ENCODE results near the gene FRMD4A. TPM values are rescaled to one million over a fixed set of nuclear protein-coding genes. Genes with fewer than 3 reads are reported as not detected.

The FRMD4A gene
- total RNA-seq, 1 experiment from 2014 or later: not detected

- DNase-seq (ENCODE audit: low spot score): no peak
Measured at GRCh38 chr10:13758312-13758711, 572.4 kb downstream of the FRMD4A start.

GRCh38 chr10:13754277-13754676 lies 576.4 kb downstream of the FRMD4A start:
- DNase-seq (ENCODE audit: low spot score): no peak

DNA sequence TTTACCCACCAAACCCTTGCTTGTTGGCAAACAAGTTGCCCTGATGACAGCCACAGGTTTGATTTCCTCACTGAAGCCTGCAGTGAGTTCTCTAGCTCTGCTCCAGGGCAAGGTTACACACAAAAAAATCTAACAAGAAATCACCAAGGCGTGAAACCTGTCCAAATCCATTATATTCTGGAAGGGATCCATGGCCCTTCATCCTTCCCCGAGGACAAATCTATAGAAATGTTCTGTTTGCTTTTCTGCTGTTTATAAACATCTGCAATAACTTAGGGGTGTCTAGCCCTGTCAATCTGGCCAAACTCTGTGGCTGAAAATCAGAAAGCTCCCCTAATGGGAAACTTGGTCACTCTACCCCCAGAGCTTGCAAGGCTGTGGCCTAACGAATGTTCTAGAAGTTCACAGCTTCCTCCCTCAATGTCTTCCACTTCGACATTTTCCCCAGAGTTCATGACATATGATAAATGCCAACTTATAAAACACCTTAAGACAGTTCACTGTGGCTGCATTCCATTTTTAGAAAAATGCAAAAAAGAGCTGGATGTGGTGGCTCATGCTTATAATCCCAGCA lies 579.4 kb downstream of the FRMD4A start:
- DNase-seq (ENCODE audit: low spot score): no peak

- no peak for DNase-seq (ENCODE audit: low spot score)
Measured at GRCh38 chr10:13750299-13751190, 580.2 kb downstream of the FRMD4A start.

DNA sequence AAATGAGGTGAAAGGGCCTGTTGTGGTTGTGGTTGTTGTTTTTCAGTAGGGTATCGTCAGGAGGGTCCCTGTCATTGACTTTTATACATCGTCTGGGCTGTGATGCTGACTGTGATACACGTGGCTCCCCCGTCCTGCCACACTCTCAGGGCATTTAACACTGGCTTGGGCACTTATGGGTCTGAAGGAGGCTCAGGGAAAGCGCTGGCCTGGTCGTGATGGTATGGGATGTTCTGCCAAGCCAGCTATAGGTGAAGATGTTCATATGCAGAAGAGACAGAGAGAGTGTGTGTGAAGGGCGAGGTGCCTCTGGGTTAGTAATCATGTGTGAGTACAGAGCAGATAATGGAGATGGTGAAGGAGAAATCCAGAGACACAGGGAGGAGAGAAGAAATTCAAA lies 585.5 kb downstream of the FRMD4A start:
- DNase-seq (ENCODE audit: low spot score): no peak

DNA sequence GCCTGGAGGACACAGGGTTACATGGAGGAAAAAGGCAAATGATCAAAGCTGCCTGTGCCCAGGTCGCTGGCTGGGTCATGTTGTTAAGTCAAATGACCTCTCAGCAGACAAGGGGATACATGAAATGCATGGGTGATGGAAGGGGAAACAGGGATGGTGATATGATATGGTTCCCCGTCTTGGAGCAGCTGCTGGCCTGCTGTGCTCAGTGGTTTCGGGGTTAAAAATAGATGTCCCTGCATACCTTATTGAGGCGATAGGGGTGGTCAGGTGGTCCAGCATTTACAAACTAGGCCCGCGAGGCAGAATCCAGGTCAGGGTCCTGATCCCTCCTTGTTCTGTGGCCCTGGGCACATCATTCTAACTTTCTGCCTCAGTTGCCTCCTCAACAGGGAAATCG lies 586.8 kb downstream of the FRMD4A start:
- no peak for DNase-seq (ENCODE audit: low spot score)

DNA sequence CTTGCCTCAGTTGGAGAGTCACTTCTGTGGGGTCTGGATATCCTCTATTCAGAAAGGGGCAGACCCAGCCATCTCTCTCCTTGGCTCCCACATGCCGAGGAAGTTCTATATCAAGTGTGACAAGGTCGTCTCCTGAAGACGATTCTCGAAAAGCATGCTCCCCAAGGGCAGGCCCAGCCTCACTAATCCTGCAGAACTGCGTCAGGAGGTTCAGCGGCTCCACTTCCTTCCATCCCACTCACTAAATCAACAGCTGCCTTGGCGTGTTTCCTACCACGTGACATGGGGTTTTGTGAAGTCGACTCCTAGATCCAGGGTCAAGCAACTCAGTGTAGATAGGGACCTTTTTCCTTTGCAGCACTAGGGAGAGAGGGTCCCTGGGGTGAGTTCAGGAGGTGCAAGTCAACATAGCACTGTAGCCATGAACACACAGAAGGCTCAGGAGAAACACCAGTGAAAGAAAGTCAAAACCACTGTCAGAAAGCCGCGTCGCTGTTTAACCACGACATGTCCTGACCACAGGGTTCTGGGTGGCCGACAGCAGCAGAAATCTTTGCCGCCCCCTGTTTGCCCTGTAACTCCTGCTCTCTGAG lies 587.5 kb downstream of the FRMD4A start:
- no peak for DNase-seq (ENCODE audit: low spot score)

DNA sequence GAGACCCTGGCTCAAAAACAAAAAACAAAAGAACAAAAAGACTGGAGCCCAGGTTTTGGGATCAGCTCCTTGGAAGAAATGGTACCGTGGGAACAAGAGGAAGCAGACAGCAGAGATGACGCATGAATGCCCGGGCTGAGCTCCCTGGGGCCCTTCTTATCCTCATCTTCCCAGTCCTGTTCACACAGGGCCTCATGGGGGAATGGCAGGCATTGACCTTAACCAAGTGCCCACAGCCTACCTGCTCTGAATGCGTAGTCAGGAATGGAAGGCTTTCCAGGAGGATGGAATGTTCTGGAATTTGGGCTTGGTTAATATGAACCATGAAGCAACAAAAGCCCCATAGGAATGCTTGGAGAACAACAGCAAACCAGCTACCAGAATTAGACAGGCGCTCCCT lies 589.3 kb downstream of the FRMD4A start:
- no peak for DNase-seq (ENCODE audit: low spot score)

- no peak for DNase-seq (ENCODE audit: low spot score)
Measured at GRCh38 chr10:13740461-13740860, 590.3 kb downstream of the FRMD4A start.

DNA sequence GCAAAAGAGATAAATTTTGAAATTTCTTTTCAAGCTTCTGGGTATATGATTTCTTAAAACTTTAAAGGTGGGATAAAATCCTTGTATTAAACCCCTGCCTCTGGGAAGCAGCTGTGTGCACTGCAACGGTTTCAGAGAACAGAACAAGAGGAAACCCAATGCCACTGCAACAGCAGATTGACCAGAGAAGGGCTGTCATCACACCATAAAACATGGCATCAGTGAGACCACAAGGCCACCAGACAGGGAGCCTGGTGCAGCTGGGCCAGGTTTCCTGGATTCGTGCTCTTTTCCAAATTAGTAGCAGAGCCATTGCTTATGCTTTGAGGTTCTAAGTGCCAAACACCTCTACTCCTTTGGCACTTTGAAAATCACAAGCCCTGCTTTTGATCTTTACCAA lies 591.5 kb downstream of the FRMD4A start:
- no peak for DNase-seq (ENCODE audit: low spot score)

DNA sequence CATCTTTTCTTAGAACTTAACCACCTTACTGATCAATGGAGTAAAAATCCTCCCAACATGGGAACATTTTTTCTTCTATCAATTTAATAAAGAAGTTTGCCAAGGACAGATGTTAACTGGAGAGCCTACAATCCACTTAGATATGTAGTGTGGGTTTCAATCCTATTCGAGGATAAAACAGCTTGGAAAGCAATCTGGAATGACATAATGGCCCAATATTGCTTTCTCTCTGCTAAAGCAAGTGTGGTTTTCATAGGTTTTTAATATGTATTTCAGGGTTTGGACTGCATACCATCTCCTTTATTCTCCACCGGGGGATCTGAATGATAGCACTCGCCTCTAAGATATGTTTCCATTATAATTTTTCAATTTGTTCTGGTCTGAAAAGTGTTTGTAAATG lies 594.2 kb downstream of the FRMD4A start:
- no peak for DNase-seq (ENCODE audit: low spot score)

- DNase-seq (ENCODE audit: low spot score): no peak
Measured at GRCh38 chr10:13734151-13734550, 596.6 kb downstream of the FRMD4A start.

- DNase-seq (ENCODE audit: low spot score): no peak
Measured at GRCh38 chr10:13733071-13733470, 597.7 kb downstream of the FRMD4A start.

DNA sequence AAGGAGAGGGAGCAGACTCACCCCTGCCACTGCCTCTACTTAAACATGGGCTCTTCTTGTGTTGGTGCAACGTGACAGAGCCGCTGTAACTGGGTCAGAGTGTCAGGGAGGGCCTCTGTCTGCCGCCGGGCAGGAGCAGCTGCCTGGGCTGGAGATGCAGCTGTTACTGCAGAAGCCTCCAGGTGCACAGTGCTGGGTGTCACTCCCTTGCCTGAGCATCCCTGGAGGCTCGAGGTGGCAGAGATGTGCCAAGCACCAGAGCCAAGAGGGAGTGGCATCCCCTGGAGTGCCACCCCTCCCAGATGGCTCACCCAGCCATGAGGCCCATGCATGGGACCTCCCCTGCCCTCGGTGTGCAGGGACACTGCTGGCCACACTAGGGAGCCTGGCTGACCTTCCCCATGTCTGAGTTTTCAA lies 598.3 kb downstream of the FRMD4A start:
- DNase-seq (ENCODE audit: low spot score): no peak

GRCh38 chr10:13731799-13732198 lies 598.9 kb downstream of the FRMD4A start:
- no peak for DNase-seq (ENCODE audit: low spot score)

- DNase-seq (ENCODE audit: low spot score): no peak
Measured at GRCh38 chr10:13730956-13731355, 599.8 kb downstream of the FRMD4A start.

DNA sequence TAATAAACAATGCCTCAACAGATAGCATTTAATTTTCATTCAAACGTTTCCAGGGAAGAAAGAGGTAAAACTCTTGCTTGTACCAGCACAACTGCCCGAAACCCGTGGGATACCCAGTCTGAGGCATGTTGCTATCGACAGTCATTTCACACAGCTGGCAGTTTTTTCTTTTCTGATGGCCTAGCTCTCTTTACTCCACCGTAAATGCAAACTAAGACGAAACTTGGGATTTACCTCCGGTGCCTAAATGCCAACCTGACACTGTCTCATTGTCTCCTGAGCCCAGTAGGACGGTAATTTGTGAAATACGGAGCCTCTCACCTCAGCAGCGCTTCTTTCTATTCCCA lies 600.4 kb downstream of the FRMD4A start:
- DNase-seq (ENCODE audit: low spot score): no peak

DNA sequence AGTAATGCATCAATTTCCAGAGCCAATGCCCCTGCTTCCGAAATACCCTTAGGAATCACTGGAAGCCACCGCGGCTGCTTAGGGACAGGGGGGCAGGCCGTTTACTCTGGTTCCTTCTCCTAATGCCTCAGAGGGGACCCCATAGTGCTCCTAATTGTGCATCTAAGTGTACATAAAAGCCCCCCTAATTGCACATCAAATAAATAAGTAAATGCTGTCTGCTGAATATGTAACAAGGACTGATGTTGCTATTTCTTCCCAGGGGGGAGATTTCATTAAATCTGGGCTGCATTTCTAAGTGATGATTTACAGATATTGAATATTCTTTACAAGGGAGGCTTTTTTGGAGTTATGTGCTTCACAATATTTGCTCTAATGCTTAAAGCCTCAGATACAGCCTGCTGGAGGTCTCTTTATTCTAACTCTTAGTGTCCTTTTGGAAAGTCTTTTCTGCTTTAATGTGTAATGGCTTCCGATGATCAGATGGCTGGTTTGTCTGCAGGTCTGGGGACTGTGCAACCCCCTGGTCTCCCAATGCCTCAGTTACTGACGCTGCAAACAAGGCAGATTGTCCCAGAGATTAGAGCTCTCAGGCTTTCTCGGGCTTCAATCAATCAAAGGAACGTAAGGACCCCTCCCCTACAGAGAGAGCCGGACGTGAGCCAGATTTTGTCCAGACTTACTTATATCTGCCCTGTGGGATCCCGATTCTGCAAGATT lies 601.0 kb downstream of the FRMD4A start:
- no peak for DNase-seq (ENCODE audit: low spot score)

DNA sequence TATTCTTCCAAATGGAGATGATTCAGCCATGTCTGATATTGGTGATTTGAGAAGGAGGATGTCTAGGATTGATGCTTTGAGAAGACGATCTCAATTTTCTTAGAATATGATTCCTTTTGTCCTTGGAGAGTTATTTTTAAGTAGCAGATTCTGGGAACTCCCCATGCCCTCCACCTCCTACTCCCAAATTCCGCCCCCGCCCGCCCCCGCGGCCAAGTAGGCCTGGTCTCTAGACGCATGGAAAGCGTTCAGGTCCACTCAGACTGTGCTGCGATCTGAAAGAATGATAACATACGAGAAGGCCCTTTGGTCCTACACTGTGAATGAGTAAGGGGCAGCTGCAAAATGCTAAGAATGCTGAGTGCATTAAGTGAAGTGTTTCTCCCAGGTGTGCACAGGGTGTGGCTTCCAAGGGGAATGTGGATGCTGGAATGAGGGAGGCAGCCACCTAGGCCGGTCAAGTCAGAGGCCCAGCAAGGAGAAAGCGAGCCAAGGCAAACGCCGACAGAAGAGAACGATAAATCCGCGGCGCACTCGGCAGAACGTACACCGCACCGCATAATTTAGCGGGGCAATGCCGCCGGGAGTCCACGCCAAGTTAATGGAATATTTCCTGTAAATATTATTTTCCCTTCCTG lies 601.7 kb downstream of the FRMD4A start:
- DNase-seq (ENCODE audit: low spot score): no peak

- no peak for DNase-seq (ENCODE audit: low spot score)
Measured at GRCh38 chr10:13725594-13725993, 605.1 kb downstream of the FRMD4A start.

GRCh38 chr10:13724484-13724883 lies 606.2 kb downstream of the FRMD4A start:
- DNase-seq (ENCODE audit: low spot score): no peak

Data from HT-29 (cell line).